ENCODE measurements around the gene WDR62.
A peak's percentile ranks its signal among the peaks of the same experiment; 100 is the strongest.

The WDR62 gene
- long read RNA-seq, donor 1 = 0 reads
- long read RNA-seq, donor 2 = 0 reads
- long read RNA-seq, donor 3 = 0 reads
- long read RNA-seq, donor 4 = 0 reads
- long read RNA-seq, donor 5 = 0 reads
- long read RNA-seq, donor 6 = 0 reads
- long read RNA-seq, donor 7 = 0 reads
- long read RNA-seq, donor 8 = 0 reads

- DNase-seq = peak; percentile 99
Observed at GRCh38 chr19:36054733-36055686, at the start of gene WDR62. TSS of gene WDR62 (plus strand) at chr19:36054897. CDS start at chr19:36054972, 75 bp downstream.

- DNase-seq = no peak
Observed at GRCh38 chr19:36006955-36007354, 47.7 kb upstream of the WDR62 start.

GRCh38 chr19:36008336-36008978 is 46.2 kb upstream of the WDR62 start, which contains the start of gene SYNE4:
TSS of gene SYNE4 (minus strand) at chr19:36008813. CDS start at chr19:36008681, 132 bp downstream.
- peak; percentile 74 for DNase-seq

- DNase-seq = no peak
Observed at GRCh38 chr19:36009220-36009619, 45.5 kb upstream of the WDR62 start.

- DNase-seq = peak; percentile 14
Observed at GRCh38 chr19:36009633-36010379, 44.9 kb upstream of the WDR62 start.

- no peak for DNase-seq
Observed at GRCh38 chr19:36010402-36010801, 44.3 kb upstream of the WDR62 start.

GRCh38 chr19:36013280-36014011 is 41.3 kb upstream of the WDR62 start:
- no peak for DNase-seq

GRCh38 chr19:36014012-36014924 is 40.4 kb upstream of the WDR62 start, which contains the start of gene ALKBH6:
TSS of gene ALKBH6 (minus strand) at chr19:36014213. CDS start at chr19:36013397, 816 bp downstream.
- peak; percentile 83 for DNase-seq

- DNase-seq = no peak
Observed at GRCh38 chr19:36019061-36019670, 35.5 kb upstream of the WDR62 start.

- no peak for DNase-seq
Observed at GRCh38 chr19:36023432-36023831, 31.3 kb upstream of the WDR62 start.

- no peak for DNase-seq
Observed at GRCh38 chr19:36025541-36025940, 29.2 kb upstream of the WDR62 start.

- no peak for DNase-seq
Observed at GRCh38 chr19:36026091-36026876, 28.4 kb upstream of the WDR62 start.

GRCh38 chr19:36027696-36028095 is 27.0 kb upstream of the WDR62 start:
- DNase-seq = no peak

- DNase-seq = no peak
Observed at GRCh38 chr19:36028313-36029041, 26.2 kb upstream of the WDR62 start.

- no peak for DNase-seq
Observed at GRCh38 chr19:36030264-36031148, 24.2 kb upstream of the WDR62 start.

- DNase-seq = no peak
Observed at GRCh38 chr19:36031308-36031707, 23.4 kb upstream of the WDR62 start.
